VCaP (cell line): ENCODE results near the gene KLK4.
A peak's percentile ranks its signal among the peaks of the same experiment; 100 is the strongest.

Experiments
- H3K27ac ChIP-seq: fragments of 450-650 bp; 2 replicates; pipeline ENCODE4 v1.5.1; 2017
- CTCF ChIP-seq: fragments of 450-650 bp; conservative IDR thresholded peaks from 2 replicates; pipeline ENCODE4 v1.5.1; 2017; ENCODE audit warnings: mild to moderate bottlenecking, moderate library complexity

KLK4 gene

GRCh38 chr19:50861010-50861409 lies 50.2 kb downstream of the KLK4 start:
- no peak for TF ChIP-seq CTCF
- H3K27ac ChIP-seq, result peak overlapping the region; percentile 100

GRCh38 chr19:50859849-50860248 lies 51.3 kb downstream of the KLK4 start:
- H3K27ac ChIP-seq, result peak overlapping the region; percentile 100; the same call in 1 of the 2 replicates
- TF ChIP-seq CTCF, result no peak

- no peak for TF ChIP-seq CTCF
- peak overlapping the region; percentile 100 for H3K27ac ChIP-seq
Observed at GRCh38 chr19:50858886-50859285, 52.3 kb downstream of the KLK4 start.

GRCh38 chr19:50857366-50857765 lies 53.8 kb downstream of the KLK4 start:
- H3K27ac ChIP-seq, result peak overlapping the region; percentile 100
- no peak for TF ChIP-seq CTCF
